ENCODE results near the gene SH2D4B.

The SH2D4B gene

DNA sequence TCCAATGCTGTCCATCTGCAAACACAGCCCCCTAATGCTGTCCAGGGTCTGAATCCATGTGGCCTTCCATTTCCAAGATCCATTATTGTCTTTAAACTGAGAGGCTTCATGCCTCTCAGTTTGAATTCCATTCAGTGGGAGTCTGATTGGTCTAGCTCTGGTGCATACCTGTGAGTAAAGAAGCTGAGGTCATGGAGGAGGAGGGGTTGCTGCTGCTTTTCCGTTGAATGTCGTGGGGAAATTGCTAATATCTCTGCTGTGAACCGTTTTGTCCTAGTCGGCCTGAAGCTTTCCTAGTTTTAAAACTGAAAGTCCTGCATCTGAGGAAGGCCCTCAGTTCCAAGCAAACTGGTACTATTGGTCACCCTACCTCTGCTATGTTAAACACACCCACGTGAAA lies 17.7 kb downstream of the SH2D4B start:
- Histone ChIP-seq H3K4me3 (ENCODE audit: low read depth in 1 of 2, low read length in 2 of 2) (no peak overlapping the region), H3K9me3 (ENCODE audit: control insufficient read depth in 1 of 2, low read length in 2 of 2) (no peaks in the 10 kb centered on the region), H3K27me3 (ENCODE audit: low read depth, low read length) (no peaks in the 10 kb centered on the region), H3K4me1 (ENCODE audit: control insufficient read depth in 1 of 2, insufficient read depth in 2 of 2, low read length in 2 of 2) (no peaks in the 10 kb centered on the region), H3K36me3 (ENCODE audit: control insufficient read depth in 1 of 2, insufficient read depth in 2 of 2, low read length in 2 of 2) (no peaks in the 10 kb centered on the region), H3K27ac (ENCODE audit: low read length) (no peak overlapping the region)

DNA sequence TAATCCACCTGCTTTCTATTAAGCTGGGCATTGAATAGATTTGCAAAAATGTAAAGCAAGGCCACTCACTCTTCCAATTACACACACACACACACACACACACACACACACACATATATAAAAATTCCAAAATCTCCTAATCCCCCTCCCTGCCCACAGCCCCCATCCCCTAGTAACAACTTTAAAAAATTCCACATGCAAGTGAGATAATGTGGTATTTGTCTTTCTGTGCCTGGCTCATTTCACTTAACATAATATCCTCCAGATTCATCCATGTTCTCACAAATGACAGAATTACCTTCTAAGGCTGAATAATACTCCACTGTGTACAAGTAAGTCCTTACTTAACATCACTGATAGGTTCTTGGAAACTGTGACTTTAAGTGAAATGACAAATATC lies 24.2 kb downstream of the SH2D4B start:
- Histone ChIP-seq H3K27me3 (ENCODE audit: low read depth, low read length) (no peaks in the 10 kb centered on the region), H3K4me1 (ENCODE audit: control insufficient read depth in 1 of 2, insufficient read depth in 2 of 2, low read length in 2 of 2) (no peaks in the 10 kb centered on the region), H3K4me3 (ENCODE audit: low read depth in 1 of 2, low read length in 2 of 2) (no peak overlapping the region), H3K9me3 (ENCODE audit: control insufficient read depth in 1 of 2, low read length in 2 of 2) (no peaks in the 10 kb centered on the region), H3K36me3 (ENCODE audit: control insufficient read depth in 1 of 2, insufficient read depth in 2 of 2, low read length in 2 of 2) (no peaks in the 10 kb centered on the region), H3K27ac (ENCODE audit: low read length) (no peak overlapping the region)

DNA sequence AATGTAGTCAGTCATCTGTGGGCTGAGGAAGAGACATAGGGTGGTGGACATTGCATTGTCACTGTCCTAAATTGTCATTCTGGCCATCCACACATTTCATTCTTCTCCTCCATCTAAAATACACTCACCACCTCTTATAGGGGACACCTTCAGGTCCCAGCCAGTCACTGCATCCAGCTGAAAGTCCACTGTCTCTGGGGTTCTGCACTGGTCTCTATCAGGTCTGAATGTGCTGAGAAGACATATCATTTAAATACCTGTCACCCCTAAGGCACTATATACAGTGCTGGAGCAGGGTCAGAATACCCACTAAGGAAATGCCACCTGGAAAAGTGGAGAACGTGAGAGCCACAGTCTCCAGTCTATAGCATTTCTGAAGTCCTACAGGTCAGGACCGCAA lies 29.6 kb downstream of the SH2D4B start:
- H3K4me1 ChIP-seq (ENCODE audit: control insufficient read depth in 1 of 2, insufficient read depth in 2 of 2, low read length in 2 of 2), result no peaks in the 10 kb centered on the region
- H3K9me3 ChIP-seq (ENCODE audit: control insufficient read depth in 1 of 2, low read length in 2 of 2), result no peaks in the 10 kb centered on the region
- no peaks in the 10 kb centered on the region for H3K27me3 ChIP-seq (ENCODE audit: low read depth, low read length)
- H3K4me3 ChIP-seq (ENCODE audit: low read depth in 1 of 2, low read length in 2 of 2), result no peak overlapping the region
- no peak overlapping the region for H3K27ac ChIP-seq (ENCODE audit: low read length)
- H3K36me3 ChIP-seq (ENCODE audit: control insufficient read depth in 1 of 2, insufficient read depth in 2 of 2, low read length in 2 of 2), result no peaks in the 10 kb centered on the region

DNA sequence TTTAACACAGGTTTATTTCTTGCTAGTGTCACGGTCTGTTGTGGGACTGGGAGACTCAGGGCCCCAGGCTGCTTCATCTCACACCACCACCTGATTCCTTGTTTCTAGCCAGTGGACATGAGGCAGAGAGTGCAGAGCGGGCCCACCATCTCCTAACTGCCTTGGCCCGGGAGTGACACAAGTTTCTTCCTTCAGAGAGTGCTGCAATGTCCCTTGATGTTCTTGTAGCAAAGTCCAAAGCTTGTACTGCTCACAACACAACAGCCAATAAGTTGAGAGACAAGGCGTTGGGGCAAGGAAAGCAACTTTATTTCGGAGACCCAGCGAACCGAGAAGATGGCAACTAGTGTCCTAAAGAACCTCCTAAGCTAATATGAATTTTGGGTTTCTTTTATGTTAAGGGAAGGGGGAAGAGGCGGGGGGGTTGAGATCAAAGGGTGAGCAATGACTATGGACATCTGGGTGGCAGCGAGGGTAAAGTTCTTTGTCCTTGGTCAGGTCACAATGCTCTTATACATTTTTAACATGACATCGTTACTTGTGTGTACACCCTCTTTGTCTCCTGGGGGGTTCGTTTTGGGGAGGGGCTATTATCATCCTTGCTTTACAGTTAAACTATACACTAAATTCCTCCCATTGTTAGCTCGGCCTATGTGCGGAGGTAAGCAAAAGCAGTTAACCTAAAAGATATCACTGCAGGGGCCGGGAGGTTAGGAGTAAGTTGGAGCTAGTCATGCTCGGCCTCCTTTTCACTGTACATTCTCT lies 31.6 kb downstream of the SH2D4B start:
- no peaks in the 10 kb centered on the region for H3K9me3 ChIP-seq (ENCODE audit: control insufficient read depth in 1 of 2, low read length in 2 of 2)
- no peaks in the 10 kb centered on the region for H3K27me3 ChIP-seq (ENCODE audit: low read depth, low read length)
- H3K4me1 ChIP-seq (ENCODE audit: control insufficient read depth in 1 of 2, insufficient read depth in 2 of 2, low read length in 2 of 2), result no peaks in the 10 kb centered on the region
- no peak overlapping the region for H3K27ac ChIP-seq (ENCODE audit: low read length)
- no peaks in the 10 kb centered on the region for H3K36me3 ChIP-seq (ENCODE audit: control insufficient read depth in 1 of 2, insufficient read depth in 2 of 2, low read length in 2 of 2)
- no peak overlapping the region for H3K4me3 ChIP-seq (ENCODE audit: low read depth in 1 of 2, low read length in 2 of 2)

DNA sequence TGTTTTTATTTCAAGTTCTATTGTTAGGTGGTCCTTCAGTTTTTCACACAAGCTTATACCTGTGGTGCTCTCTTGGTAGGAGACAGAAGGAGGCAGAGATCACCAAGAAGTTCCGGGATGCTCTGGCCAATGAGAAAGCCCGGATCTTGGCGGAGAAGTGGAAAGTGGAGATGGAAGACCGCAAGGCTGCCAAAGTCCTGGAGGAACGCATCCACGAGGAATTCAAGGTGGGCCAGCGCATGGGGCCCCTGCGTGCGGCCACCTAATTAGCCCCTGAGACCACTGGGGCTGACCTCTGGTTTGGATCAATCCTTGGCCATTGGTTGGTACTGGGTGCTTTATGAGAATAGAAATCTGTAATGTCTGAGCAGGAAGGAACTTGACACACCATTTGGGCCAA lies 33.6 kb downstream of the SH2D4B start:
- Histone ChIP-seq H3K4me1 (ENCODE audit: control insufficient read depth in 1 of 2, insufficient read depth in 2 of 2, low read length in 2 of 2) (no peaks in the 10 kb centered on the region), H3K4me3 (ENCODE audit: low read depth in 1 of 2, low read length in 2 of 2) (no peak overlapping the region), H3K27me3 (ENCODE audit: low read depth, low read length) (no peaks in the 10 kb centered on the region), H3K9me3 (ENCODE audit: control insufficient read depth in 1 of 2, low read length in 2 of 2) (no peaks in the 10 kb centered on the region), H3K36me3 (ENCODE audit: control insufficient read depth in 1 of 2, insufficient read depth in 2 of 2, low read length in 2 of 2) (no peaks in the 10 kb centered on the region), H3K27ac (ENCODE audit: low read length) (no peak overlapping the region)

DNA sequence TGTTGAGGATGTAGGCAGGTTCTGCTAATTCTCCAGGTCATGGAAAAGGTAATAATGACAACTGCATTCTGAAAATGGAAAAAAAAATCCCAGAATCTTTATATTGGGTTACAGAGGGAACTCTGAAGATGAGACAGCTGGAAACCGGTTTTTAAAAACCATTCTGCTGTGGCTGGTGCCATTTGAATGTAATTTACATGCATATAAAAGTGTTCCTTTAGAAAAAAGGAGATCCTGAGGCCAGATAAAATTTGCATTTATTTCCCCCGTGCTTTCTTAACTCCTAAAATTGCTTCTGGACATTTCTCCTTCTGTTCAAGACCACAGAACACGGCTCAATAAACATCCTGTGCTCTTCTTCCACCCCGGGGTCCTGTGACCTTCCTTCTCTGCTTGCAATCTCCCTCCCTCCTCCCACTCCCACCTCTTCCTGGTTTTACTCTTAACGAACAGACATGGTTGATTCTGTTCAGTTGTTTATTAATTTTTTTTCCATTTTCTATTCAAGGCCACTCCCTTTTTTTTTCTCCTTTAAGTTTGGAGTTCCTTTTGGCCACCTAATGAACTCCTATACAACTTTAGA lies 41.6 kb downstream of the SH2D4B start:
- no peaks in the 10 kb centered on the region for H3K36me3 ChIP-seq (ENCODE audit: control insufficient read depth in 1 of 2, insufficient read depth in 2 of 2, low read length in 2 of 2)
- no peak overlapping the region for H3K27ac ChIP-seq (ENCODE audit: low read length)
- H3K4me1 ChIP-seq (ENCODE audit: control insufficient read depth in 1 of 2, insufficient read depth in 2 of 2, low read length in 2 of 2), result no peaks in the 10 kb centered on the region
- H3K9me3 ChIP-seq (ENCODE audit: control insufficient read depth in 1 of 2, low read length in 2 of 2), result peaks cover 0 to 8% of the 10 kb centered on the region in 2 donors
- no peak overlapping the region for H3K4me3 ChIP-seq (ENCODE audit: low read depth in 1 of 2, low read length in 2 of 2)
- no peaks in the 10 kb centered on the region for H3K27me3 ChIP-seq (ENCODE audit: low read depth, low read length)

DNA sequence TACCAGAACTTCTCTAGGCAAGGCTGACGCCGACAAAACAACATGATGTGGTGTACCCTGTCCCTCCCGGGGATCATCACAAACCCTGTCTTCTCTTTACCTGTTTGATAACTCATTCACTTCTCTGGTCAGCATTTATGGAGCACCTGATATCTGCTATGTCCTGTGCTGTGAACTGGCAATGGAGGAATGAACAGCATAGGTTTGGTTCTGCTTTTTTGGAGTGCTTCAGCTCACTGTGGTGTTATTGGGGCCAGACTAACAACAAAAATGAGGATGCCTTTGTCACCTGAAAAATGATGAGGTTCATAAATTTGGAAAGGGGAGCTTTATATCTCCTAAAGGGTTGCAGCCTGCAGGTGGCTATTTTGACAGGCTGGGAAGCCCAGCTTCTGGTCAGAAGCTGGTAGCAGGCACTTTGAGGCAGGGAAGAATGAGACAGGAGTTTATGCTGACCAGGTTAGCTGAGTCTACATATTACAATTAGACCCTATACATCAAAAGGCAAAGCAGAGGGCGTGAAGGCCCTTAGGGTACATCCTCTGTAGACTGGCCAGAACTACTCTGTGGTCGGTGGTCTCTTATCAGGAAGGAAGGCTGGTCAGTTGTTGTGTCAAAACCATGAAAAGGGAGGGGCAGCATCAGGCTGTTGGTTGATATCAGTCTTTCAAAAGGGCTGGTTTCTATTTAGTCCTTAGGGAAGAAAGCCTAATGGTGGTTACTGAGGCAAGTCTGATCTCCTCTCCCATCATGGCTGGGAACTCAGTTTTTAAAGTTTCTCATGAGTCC lies 42.3 kb downstream of the SH2D4B start:
- no peaks in the 10 kb centered on the region for H3K4me1 ChIP-seq (ENCODE audit: control insufficient read depth in 1 of 2, insufficient read depth in 2 of 2, low read length in 2 of 2)
- H3K27me3 ChIP-seq (ENCODE audit: low read depth, low read length), result no peaks in the 10 kb centered on the region

DNA sequence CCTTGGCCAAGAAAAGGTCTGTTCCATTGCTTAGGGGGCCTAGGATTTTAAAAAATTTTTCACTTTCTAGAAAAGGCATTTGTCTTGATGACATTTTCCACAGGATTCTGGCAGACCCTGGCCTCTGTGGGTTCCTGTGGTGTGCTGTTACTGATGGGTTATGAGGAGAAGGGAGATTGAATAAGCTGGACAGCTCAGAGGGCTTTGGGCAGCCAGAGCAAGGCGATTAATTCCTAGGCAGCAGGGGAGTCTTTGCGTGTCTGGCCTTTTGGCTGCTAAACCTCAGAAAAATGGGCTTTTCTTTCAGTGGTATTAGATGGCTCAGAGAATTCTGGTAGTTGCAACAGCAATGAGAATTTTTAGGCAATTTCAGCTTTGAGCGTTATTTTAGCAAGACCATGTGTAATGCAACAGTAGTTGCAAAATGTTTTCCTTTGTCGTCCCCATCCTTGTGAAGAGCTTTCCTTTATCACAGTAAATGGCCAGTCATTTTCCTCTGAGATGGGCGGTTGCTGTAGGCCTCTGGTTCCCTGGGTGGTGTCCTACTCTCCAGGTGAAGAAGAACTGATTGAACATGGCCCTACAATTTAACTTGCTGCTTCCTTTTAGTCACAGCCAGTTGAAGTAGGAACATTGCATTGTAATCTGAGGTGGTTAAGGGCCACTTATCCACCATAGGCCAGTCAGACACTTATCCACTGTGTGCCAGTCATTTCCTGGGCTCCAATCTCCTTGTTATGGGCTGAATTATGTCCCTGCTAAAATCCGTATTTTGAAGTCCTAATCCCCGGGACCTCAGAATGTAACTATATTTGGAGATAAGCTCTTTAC lies 43.2 kb downstream of the SH2D4B start:
- H3K27me3 ChIP-seq (ENCODE audit: low read depth, low read length), result no peaks in the 10 kb centered on the region
- peaks cover 0 to 8% of the 10 kb centered on the region in 2 donors for H3K9me3 ChIP-seq (ENCODE audit: control insufficient read depth in 1 of 2, low read length in 2 of 2)
- no peaks in the 10 kb centered on the region for H3K36me3 ChIP-seq (ENCODE audit: control insufficient read depth in 1 of 2, insufficient read depth in 2 of 2, low read length in 2 of 2)
- H3K27ac ChIP-seq (ENCODE audit: low read length), result no peak overlapping the region
- no peaks in the 10 kb centered on the region for H3K4me1 ChIP-seq (ENCODE audit: control insufficient read depth in 1 of 2, insufficient read depth in 2 of 2, low read length in 2 of 2)
- H3K4me3 ChIP-seq (ENCODE audit: low read depth in 1 of 2, low read length in 2 of 2), result no peak overlapping the region

More for the DNA sequence above, 42.3 kb downstream of the SH2D4B start:
- no peak overlapping the region for H3K4me3 ChIP-seq (ENCODE audit: low read depth in 1 of 2, low read length in 2 of 2)
- H3K36me3 ChIP-seq (ENCODE audit: control insufficient read depth in 1 of 2, insufficient read depth in 2 of 2, low read length in 2 of 2), result no peaks in the 10 kb centered on the region
- H3K9me3 ChIP-seq (ENCODE audit: control insufficient read depth in 1 of 2, low read length in 2 of 2), result peaks cover 0 to 8% of the 10 kb centered on the region in 2 donors
- no peak overlapping the region for H3K27ac ChIP-seq (ENCODE audit: low read length)

DNA sequence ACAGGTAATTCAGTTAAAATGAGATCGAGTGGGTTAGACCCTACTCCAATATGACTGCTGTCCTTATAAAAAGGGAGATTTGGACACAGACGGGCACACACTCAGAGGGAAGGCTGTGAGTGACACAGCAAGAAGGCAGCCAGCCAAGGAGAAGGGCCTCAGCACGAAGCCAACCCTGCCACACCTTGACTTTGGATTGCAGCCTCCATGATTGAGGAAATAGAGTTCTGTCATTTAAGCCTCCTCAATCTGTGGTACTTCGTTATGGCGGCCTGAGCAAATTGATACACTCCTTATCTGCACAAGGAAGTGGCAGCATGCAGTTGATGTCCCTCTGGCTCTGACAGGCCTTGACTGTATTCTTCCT lies 43.8 kb downstream of the SH2D4B start:
- H3K27ac ChIP-seq (ENCODE audit: low read length), result no peak overlapping the region
- H3K9me3 ChIP-seq (ENCODE audit: control insufficient read depth in 1 of 2, low read length in 2 of 2), result peaks cover 0 to 8% of the 10 kb centered on the region in 2 donors
- no peaks in the 10 kb centered on the region for H3K4me1 ChIP-seq (ENCODE audit: control insufficient read depth in 1 of 2, insufficient read depth in 2 of 2, low read length in 2 of 2)
- no peak overlapping the region for H3K4me3 ChIP-seq (ENCODE audit: low read depth in 1 of 2, low read length in 2 of 2)
- no peaks in the 10 kb centered on the region for H3K36me3 ChIP-seq (ENCODE audit: control insufficient read depth in 1 of 2, insufficient read depth in 2 of 2, low read length in 2 of 2)
- H3K27me3 ChIP-seq (ENCODE audit: low read depth, low read length), result no peaks in the 10 kb centered on the region

DNA sequence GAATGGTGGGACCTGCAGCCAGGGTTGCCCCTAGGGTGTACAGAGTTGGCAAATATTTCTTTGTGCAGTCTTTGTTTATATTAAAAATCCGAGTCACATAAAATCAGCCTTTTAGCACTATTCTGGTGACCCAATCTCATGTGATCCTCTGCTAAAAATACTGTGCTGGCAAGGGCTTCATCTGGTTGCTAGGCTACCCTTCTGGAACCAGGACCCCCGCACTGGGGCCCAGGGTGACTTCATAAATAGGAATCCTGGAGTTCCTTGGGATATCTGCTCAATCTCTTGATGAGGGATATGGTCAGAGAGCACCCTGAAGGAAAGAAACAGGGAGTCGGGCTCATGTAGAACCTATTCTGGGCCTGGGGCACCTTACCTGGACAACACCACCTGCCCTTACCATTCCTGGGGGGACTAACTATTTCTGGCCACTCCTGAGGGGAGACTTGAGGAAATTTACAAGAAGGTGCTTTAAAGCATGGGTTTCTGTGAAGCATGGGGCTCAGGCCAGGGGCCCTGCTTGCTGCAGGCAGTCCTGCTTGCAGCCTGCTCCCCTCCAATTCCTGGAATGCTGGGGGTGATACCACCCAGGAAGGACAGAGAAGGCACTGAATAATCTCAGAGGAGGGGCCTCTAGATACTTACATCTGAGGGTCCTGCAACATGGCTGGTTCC lies 44.7 kb downstream of the SH2D4B start:
- Histone ChIP-seq H3K9me3 (ENCODE audit: control insufficient read depth in 1 of 2, low read length in 2 of 2) (no peaks in the 10 kb centered on the region), H3K36me3 (ENCODE audit: control insufficient read depth in 1 of 2, insufficient read depth in 2 of 2, low read length in 2 of 2) (no peaks in the 10 kb centered on the region), H3K4me3 (ENCODE audit: low read depth in 1 of 2, low read length in 2 of 2) (no peak overlapping the region), H3K27ac (ENCODE audit: low read length) (no peak overlapping the region), H3K27me3 (ENCODE audit: low read depth, low read length) (no peaks in the 10 kb centered on the region), H3K4me1 (ENCODE audit: control insufficient read depth in 1 of 2, insufficient read depth in 2 of 2, low read length in 2 of 2) (no peaks in the 10 kb centered on the region)
